Inferior parietal cortex (tissue), 1 donor: ENCODE results near the gene ZNF2.

Experiments
- DNase-seq: peaks from one replicate; pipeline ENCODE4 v3.0.0-alpha.2; 2016; ENCODE audit errors: extremely low spot score

The ZNF2 gene

GRCh38 chr2:95206096-95206495 is 40.5 kb downstream of the ZNF2 start:
- no peak for DNase-seq

- DNase-seq, result peak; percentile 91
Measured at GRCh38 chr2:95207111-95207961, 41.7 kb downstream of the ZNF2 start, which contains the start of gene ZNF892. Gene ZNF892 (plus strand): TSS chr2:95207521. CDS start chr2:95207816, 295 bp downstream.

- DNase-seq, result no peak
Measured at GRCh38 chr2:95208106-95208505, 42.5 kb downstream of the ZNF2 start.

- DNase-seq, result no peak
Measured at GRCh38 chr2:95215018-95215612, 49.5 kb downstream of the ZNF2 start.

GRCh38 chr2:95220449-95220848 is 54.8 kb downstream of the ZNF2 start:
- DNase-seq, result no peak

GRCh38 chr2:95225658-95226057 is 60.0 kb downstream of the ZNF2 start:
- no peak for DNase-seq

- DNase-seq, result peak; percentile 85
Measured at GRCh38 chr2:95231723-95232122, 66.1 kb downstream of the ZNF2 start.

- DNase-seq, result no peak
Measured at GRCh38 chr2:95232232-95232631, 66.6 kb downstream of the ZNF2 start.
